HepG2 (cell line): Measurements from ENCODE around the gene DLST.

ENCODE experiments used
- CEBPG ChIP-seq: IDR thresholded peaks from 2 replicates; pipeline ENCODE4 v1.6.1; 2016
- TF ChIP-seq, protein P1 (sequence below): sonication (generic); formaldehyde crosslinking; IDR thresholded peaks from 2 replicates; pipeline ENCODE4 v1.5.0; 2020; ENCODE audit warnings: mild to moderate bottlenecking, missing genetic modification reagents, moderate library complexity

DNA sequence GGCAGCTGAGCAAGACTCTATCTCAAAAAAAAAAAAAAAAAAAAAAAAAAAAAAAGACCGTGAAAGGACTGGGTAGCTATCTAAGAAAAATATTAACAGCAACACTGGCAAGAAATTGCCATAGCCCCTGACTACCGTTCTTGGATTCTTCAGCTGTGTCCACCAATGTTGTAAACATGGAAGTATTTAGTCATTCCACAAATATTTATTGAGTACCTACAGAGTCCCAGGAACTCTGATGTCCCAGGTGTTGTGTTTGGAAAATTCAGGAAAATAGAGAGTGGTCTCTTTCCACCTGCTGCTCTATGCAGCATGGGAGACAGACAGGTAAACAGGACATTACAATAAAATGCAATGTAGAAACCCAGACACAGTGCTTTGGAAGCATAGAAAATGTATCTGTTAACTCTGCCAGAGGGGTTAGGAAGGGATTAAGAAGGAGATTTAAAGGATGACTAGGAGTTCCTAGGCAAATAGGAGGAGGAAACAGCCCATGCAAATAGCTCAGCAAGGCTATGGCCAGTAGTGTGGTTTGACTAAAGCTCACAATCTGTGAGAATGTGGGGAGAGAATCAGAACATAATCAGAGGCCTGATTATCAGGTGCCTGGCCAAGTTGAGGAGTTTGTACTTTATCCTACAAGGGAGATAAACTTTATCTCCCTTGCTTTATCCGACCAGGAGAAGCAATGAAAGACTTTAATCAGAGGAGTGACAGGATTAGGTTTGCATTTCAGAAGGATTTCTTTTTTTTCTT lies 2.1 kb upstream of the DLST start:
- TF ChIP-seq CEBPG: no peak
- TF ChIP-seq, protein P1, sequence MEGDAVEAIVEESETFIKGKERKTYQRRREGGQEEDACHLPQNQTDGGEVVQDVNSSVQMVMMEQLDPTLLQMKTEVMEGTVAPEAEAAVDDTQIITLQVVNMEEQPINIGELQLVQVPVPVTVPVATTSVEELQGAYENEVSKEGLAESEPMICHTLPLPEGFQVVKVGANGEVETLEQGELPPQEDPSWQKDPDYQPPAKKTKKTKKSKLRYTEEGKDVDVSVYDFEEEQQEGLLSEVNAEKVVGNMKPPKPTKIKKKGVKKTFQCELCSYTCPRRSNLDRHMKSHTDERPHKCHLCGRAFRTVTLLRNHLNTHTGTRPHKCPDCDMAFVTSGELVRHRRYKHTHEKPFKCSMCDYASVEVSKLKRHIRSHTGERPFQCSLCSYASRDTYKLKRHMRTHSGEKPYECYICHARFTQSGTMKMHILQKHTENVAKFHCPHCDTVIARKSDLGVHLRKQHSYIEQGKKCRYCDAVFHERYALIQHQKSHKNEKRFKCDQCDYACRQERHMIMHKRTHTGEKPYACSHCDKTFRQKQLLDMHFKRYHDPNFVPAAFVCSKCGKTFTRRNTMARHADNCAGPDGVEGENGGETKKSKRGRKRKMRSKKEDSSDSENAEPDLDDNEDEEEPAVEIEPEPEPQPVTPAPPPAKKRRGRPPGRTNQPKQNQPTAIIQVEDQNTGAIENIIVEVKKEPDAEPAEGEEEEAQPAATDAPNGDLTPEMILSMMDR (CRISPR knock-in tag): no peak
